Fibroblast of the aortic adventitia (primary cell): Measurements from ENCODE around the gene TRIM63. TPM values are rescaled to one million over a fixed set of nuclear protein-coding genes. Genes with fewer than 3 reads are reported as not detected.
"Not testable (repeated sequence)": the region's sequence is repeated elsewhere in the genome, so short reads cannot be mapped to it uniquely, and the experiment has no call there.

Experiments used
- DNase-seq: peaks from one replicate; pipeline ENCODE4 v3.0.0-alpha.2; 2010; ENCODE audit warnings: low read depth
- H3K4me3 ChIP-seq: 2 replicates; pipeline ENCODE4 v1.5.1; 2011; ENCODE audit warnings: low read depth, mild to moderate bottlenecking, control low read depth, low read length, moderate library complexity
- CTCF ChIP-seq: IDR thresholded peaks from 2 replicates; pipeline ENCODE4 v1.5.1; 2011; ENCODE audit warnings: mild to moderate bottlenecking, low read length, control low read depth, inconsistent platforms; ENCODE audit not compliant: insufficient read depth
- total RNA-seq: library from RNA; depleted of rRNA; stranded (reverse); fragments of >200 nt; gene quantifications from 2 replicates; pipeline ENCODE4 v1.2.3, GENCODE V29; 2012; ENCODE audit warnings: low replicate concordance

The TRIM63 gene
- total RNA-seq, 1 donor: 0.09 TPM

GRCh38 chr1:26096471-26096870, 29.0 kb upstream of the TRIM63 start:
- no peak overlapping the region for H3K4me3 ChIP-seq
- no peak for TF ChIP-seq CTCF
- no peak for DNase-seq

- no peak overlapping the region for H3K4me3 ChIP-seq
- DNase-seq: peak; percentile 69
- peak; percentile 33 for TF ChIP-seq CTCF
Observed at GRCh38 chr1:26094677-26095383, 27.4 kb upstream of the TRIM63 start.

GRCh38 chr1:26094076-26094669, 26.7 kb upstream of the TRIM63 start:
- peak; percentile 82 for DNase-seq
- H3K4me3 ChIP-seq: no peak overlapping the region
- no peak for TF ChIP-seq CTCF

- DNase-seq, H3K4me3 ChIP-seq: not testable (repeated sequence)
Observed at GRCh38 chr1:26093569-26093968, 26.1 kb upstream of the TRIM63 start.

GRCh38 chr1:26092422-26092821, 25.0 kb upstream of the TRIM63 start:
- no peak for DNase-seq
- TF ChIP-seq CTCF: no peak

GRCh38 chr1:26090893-26091292, 23.5 kb upstream of the TRIM63 start:
- DNase-seq: no peak
- TF ChIP-seq CTCF: no peak
- no peak overlapping the region for H3K4me3 ChIP-seq

More at GRCh38 chr1:26092422-26092821, 25.0 kb upstream of the TRIM63 start:
- H3K4me3 ChIP-seq: no peak overlapping the region

GRCh38 chr1:26089125-26089524, 21.7 kb upstream of the TRIM63 start:
- no peak for DNase-seq
- no peak overlapping the region for H3K4me3 ChIP-seq
- no peak for TF ChIP-seq CTCF
